Kidney (tissue), 14 donors: ENCODE data around the gene REV3L. TPM values are rescaled to one million over a fixed set of nuclear protein-coding genes. Genes with fewer than 3 reads are reported as not detected.

Experiments
- DNase-seq, 5 donors: peaks; one replicate each; pipeline ENCODE4 v3.0.0-alpha.2; 2013 to 2020
- FAIRE-seq: peaks from 2 replicates; lab custom pipeline; 2012; peaks lifted over from hg19 to GRCh38; lab: Jason Lieb, UNC
- H3K27ac ChIP-seq, 2 donors: one replicate each; pipeline ENCODE4 v1.7.0; 2013; ENCODE audit warnings: low read depth in 2 of 2, low read length in 2 of 2, inconsistent platforms in 1 of 2
- H3K27me3 ChIP-seq: one replicate; pipeline ENCODE4 v1.7.1; 2013; ENCODE audit warnings: low read length, inconsistent platforms; ENCODE audit not compliant: control insufficient read depth, insufficient read depth
- H3K36me3 ChIP-seq, 3 donors: one replicate each; pipeline versions ENCODE4 v1.7.0 to v1.7.1; 2013; ENCODE audit warnings: low read length in 3 of 3, control low read depth in 1 of 3, inconsistent platforms in 1 of 3; ENCODE audit not compliant: insufficient read depth in 3 of 3, control insufficient read depth in 2 of 3
- H3K4me1 ChIP-seq, 3 donors: one replicate each; pipeline versions ENCODE4 v1.7.0 to v1.7.1; 2013; ENCODE audit warnings: low read length in 3 of 3, inconsistent platforms in 1 of 3, low read depth in 1 of 3; ENCODE audit not compliant: control insufficient read depth in 2 of 3, insufficient read depth in 2 of 3
- H3K4me3 ChIP-seq, 3 donors: one replicate each; pipeline versions ENCODE4 v1.7.0 to v1.8.1; 2013; ENCODE audit warnings: low read length in 3 of 3, control low read depth in 1 of 3, inconsistent platforms in 1 of 3
- H3K9ac ChIP-seq, 3 donors: one replicate each; pipeline versions ENCODE4 v1.7.0 to v1.7.1; 2013; ENCODE audit warnings: low read length in 3 of 3, control low read depth in 1 of 3, inconsistent platforms in 1 of 3
- H3K9me3 ChIP-seq, 3 donors: one replicate each; pipeline versions ENCODE4 v1.7.0 to v1.7.1; 2013; ENCODE audit warnings: low read length in 3 of 3, control low read depth in 1 of 3, inconsistent platforms in 1 of 3; ENCODE audit not compliant: control insufficient read depth in 2 of 3, insufficient read depth in 1 of 3
- intact Hi-C: fragments of 100-400 bp; cut with DNase I; formaldehyde crosslinking; loops from one replicate; pipeline ENCODE4 v1.11.1; 2022
- polyA plus RNA-seq: library from polyadenylated mRNA; stranded (reverse); fragments of 350-450 nt; fragmentation: Illumina TruSeq; extraction: RNeasy Lipid Tissue Mini Kit (QIAGEN cat#74804); gene quantifications from one replicate; pipeline ENCODE4 v1.2.3, GENCODE V29; 2014; ENCODE audit warnings: low read depth, low replicate concordance; ENCODE audit not compliant: insufficient read depth
- total RNA-seq: library from RNA; stranded (reverse); fragmentation: NEBNext Ultra II Directional; extraction: Animal tissue kit (Norgen Biotek cat#: 25700); gene quantifications from one replicate; pipeline ENCODE4 v1.2.1, GENCODE V29; 2021
- TF ChIP-seq, protein P1 (sequence below): IDR thresholded peaks from 3 replicates; pipeline ENCODE4 v1.5.1; 2012; ENCODE audit warnings: mild to moderate bottlenecking, moderate library complexity, borderline replicate concordance; ENCODE audit not compliant: insufficient read depth; ENCODE audit errors: extremely low read depth
- donor health status: control.
- donor health status: control.
- donor health status: control.
- donor health status: control.
- donor health status: control.
- donor health status: DM: yes; HTN: yes; CAD: no.
- donor health status: Normal renal cell carcinoma (clear cell type).

The REV3L gene
- total and polyA plus RNA-seq, 2 donors from 2014 or later = 4.4 to 30.0 TPM

DNA sequence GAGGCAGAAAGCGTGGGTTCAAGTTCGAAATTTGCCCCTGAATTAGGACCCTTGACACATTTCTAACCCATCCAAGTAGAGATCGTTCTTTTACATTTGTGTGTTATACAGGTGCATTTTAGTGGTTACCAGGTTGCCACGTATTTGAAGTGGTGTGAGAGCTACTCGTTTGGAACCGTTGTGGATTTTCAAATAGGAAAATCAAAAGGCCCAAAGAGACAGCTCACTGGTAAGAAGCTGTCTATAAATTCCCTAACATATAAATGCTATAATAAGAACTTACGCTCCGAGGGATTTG lies 1.6 kb upstream of the REV3L start:
- Histone ChIP-seq H3K9me3 (no peaks in the 10 kb centered on the region), H3K36me3 (no peaks in the 10 kb centered on the region), H3K9ac (peak overlapping the region; percentile 85 to 97 (median 93)), H3K4me1 (peaks cover 4 to 11% (median 11%) of the 10 kb centered on the region in 3 donors), H3K27ac (peak overlapping the region; percentile 99 to 100), H3K4me3 (peak overlapping the region; percentile 71 to 98 (median 88)), H3K27me3 (no peaks in the 10 kb centered on the region)
- DNase-seq (peak in 2 of 5 donors; percentile 48 to 58), FAIRE-seq (no peak)
- TF ChIP-seq, protein P1, sequence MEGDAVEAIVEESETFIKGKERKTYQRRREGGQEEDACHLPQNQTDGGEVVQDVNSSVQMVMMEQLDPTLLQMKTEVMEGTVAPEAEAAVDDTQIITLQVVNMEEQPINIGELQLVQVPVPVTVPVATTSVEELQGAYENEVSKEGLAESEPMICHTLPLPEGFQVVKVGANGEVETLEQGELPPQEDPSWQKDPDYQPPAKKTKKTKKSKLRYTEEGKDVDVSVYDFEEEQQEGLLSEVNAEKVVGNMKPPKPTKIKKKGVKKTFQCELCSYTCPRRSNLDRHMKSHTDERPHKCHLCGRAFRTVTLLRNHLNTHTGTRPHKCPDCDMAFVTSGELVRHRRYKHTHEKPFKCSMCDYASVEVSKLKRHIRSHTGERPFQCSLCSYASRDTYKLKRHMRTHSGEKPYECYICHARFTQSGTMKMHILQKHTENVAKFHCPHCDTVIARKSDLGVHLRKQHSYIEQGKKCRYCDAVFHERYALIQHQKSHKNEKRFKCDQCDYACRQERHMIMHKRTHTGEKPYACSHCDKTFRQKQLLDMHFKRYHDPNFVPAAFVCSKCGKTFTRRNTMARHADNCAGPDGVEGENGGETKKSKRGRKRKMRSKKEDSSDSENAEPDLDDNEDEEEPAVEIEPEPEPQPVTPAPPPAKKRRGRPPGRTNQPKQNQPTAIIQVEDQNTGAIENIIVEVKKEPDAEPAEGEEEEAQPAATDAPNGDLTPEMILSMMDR = no peak
- intact Hi-C loops = no loop called here

DNA sequence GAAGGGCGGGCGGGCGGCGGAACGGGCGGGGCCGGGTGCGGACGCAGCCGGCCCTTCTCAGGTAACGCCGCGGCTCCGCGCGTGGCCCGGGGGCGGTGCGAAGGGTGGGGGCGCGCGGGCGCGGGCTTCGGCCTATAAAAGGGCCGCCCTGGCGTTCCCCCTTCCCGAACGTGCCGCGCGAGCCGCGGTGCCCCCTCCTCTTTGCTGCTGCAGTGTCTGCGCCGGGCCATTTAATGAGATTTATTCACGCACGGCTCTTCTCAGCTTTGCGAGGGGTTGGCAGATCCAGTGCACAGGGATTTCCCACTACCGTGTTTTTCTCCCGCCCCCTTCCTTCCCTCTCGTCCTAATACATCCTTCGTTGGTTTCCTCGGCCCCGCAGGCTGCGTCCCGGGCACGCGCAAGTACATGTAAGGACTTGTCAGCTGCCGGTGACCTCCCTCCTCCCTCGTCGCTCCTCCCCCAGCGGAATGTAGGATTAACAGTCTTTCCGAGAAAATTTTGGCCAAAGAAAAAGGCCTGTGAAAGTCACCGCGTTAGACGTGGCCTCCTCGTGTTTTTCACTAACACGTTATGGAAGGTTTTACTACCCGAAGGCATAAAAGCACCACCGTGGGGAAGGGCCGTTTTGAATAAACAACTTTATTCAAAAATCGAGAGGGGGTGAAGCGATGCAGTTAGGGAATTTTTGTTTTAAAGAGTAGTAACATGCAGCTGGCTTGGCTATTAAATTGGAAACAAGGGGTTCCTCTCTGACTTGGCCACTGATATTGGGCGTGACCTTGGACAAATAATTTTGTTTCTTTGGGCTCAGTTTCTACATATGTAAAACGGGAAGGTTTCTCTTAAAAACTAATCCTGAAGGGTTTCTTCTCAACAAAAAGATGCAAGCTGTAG lies 966 bp upstream of the REV3L start:
- no peaks in the 10 kb centered on the region for H3K9me3 ChIP-seq
- peak overlapping the region; percentile 99 to 100 for H3K27ac ChIP-seq
- peak overlapping the region; percentile 85 to 97 (median 93) for H3K9ac ChIP-seq
- DNase-seq (peak; percentile 94 to 98 (median 96)), FAIRE-seq (no peak)
- no peaks in the 10 kb centered on the region for H3K27me3 ChIP-seq
- peaks cover 4 to 12% (median 11%) of the 10 kb centered on the region in 3 donors for H3K4me1 ChIP-seq
- TF ChIP-seq, protein P1 = no peak
- intact Hi-C loops = no loop called here
- H3K4me3 ChIP-seq = peak overlapping the region; percentile 71 to 98 (median 88)
- no peaks in the 10 kb centered on the region for H3K36me3 ChIP-seq

DNA sequence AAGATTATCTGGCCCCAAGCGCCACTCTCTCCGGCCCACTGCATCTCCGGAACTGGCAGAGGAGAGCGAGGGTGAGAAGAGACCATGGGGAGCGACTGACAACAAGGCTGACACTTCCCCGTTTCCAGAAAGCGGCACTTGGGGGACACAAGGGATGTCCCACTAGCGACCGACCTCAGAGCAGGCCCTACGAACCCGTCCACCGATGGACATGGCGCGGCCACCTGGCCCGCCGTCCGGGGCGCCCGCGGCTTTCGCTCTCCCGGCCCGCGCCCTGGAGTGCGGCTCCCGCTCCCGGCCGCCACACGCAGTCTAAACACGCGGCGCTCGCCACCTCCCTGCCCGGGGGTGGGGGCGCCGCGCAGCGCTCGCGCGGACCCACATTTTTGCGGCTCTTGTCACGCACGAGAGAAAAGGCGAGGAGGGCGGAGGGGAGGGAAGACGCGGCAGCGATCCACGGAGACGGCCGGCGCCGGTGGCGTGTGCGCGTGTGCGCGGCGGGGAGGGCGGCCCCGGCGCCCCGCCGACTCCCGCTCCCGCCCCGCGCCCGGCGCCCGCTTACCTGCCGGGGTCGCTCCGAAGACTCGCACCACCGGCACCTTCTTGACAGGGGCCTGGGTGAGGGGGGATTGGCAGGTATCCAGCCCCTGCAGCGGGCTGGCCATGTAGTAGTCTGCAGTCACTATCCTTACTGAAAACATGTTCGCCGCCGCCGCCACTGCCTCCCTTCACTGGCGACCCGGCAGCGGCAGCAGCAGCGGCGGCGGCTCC lies 645 bp downstream of the REV3L start:
- FAIRE-seq (no peak), DNase-seq (peak; percentile 55 to 88 (median 78))
- no peaks in the 10 kb centered on the region for H3K36me3 ChIP-seq
- H3K9ac ChIP-seq = peak overlapping the region; percentile 81 to 97 (median 84)
- no peaks in the 10 kb centered on the region for H3K9me3 ChIP-seq
- TF ChIP-seq, protein P1 = no peak
- peak overlapping the region; percentile 86 to 98 (median 90) for H3K4me3 ChIP-seq
- peaks cover 4 to 15% (median 14%) of the 10 kb centered on the region in 3 donors for H3K4me1 ChIP-seq
- intact Hi-C loops = no loop called here
- H3K27me3 ChIP-seq = no peaks in the 10 kb centered on the region
- peak overlapping the region; percentile 99 to 100 for H3K27ac ChIP-seq
